ENCODE data around the gene MTMR2. TPM values are rescaled to one million over a fixed set of nuclear protein-coding genes. Genes with fewer than 3 reads are reported as not detected.

Gene MTMR2
- polyA plus RNA-seq, 1 donor from 2014 or later = 30.9 TPM

- H3K4me2 ChIP-seq (ENCODE audit: low read length) = no peak overlapping the region
- H3K27ac ChIP-seq (ENCODE audit: low read length) = no peak overlapping the region
- no peak overlapping the region for H2AFZ ChIP-seq (ENCODE audit: low read depth, low read length)
- H4K20me1 ChIP-seq (ENCODE audit: insufficient read depth) = no peaks in the 10 kb centered on the region
- TF ChIP-seq REST (IDR thresholded peaks at IDR 0.05; ENCODE audit: borderline replicate concordance) (no peak), EP300 (conservative IDR thresholded peaks at IDR 0.05; ENCODE audit: poor library complexity, severe bottlenecking) (no peak), TAF1 (IDR thresholded peaks at IDR 0.05; ENCODE audit: low read depth) (no peak), MXI1 (conservative IDR thresholded peaks at IDR 0.05; ENCODE audit: poor library complexity, severe bottlenecking) (no peak), EZH2 (IDR thresholded peaks at IDR 0.05; ENCODE audit: borderline replicate concordance, insufficient read depth, low read length, poor library complexity, severe bottlenecking) (no peak), CTCF (IDR thresholded peaks at IDR 0.05; ENCODE audit: poor library complexity, severe bottlenecking) (no peak), SMC3 (conservative IDR thresholded peaks at IDR 0.05; ENCODE audit: poor library complexity) (no peak)
- H3K9me3 ChIP-seq (ENCODE audit: low read length) = no peaks in the 10 kb centered on the region
- no peaks in the 10 kb centered on the region for H3K79me2 ChIP-seq (replicated peaks; ENCODE audit: insufficient read depth, low read length)
- no peaks in the 10 kb centered on the region for H3K9me2 ChIP-seq (ENCODE audit: insufficient read depth, low read length)
- H3K4me3 ChIP-seq (ENCODE audit: low read length) = no peak overlapping the region
- H3F3A ChIP-seq (ENCODE audit: insufficient read depth, low read length, poor library complexity, severe bottlenecking) = no peaks in the 10 kb centered on the region
- H3K27me3 ChIP-seq (ENCODE audit: insufficient read depth, low read depth, low read length) = no peaks in the 10 kb centered on the region
- H3K9ac ChIP-seq (ENCODE audit: low read length) = no peak overlapping the region
- H3K36me3 ChIP-seq (ENCODE audit: insufficient read depth, low read length) = peaks cover 5% of the 10 kb centered on the region
Observed at GRCh38 chr11:95831198-95831883, 92.6 kb downstream of the MTMR2 start.

GRCh38 chr11:95829580-95830259, 94.2 kb downstream of the MTMR2 start:
- no peak overlapping the region for H3K4me2 ChIP-seq (ENCODE audit: low read length)
- no peak overlapping the region for H3K9ac ChIP-seq (ENCODE audit: low read length)
- TF ChIP-seq MXI1 (conservative IDR thresholded peaks at IDR 0.05; ENCODE audit: poor library complexity, severe bottlenecking) (no peak), EZH2 (IDR thresholded peaks at IDR 0.05; ENCODE audit: borderline replicate concordance, insufficient read depth, low read length, poor library complexity, severe bottlenecking) (no peak), TAF1 (IDR thresholded peaks at IDR 0.05; ENCODE audit: low read depth) (no peak), POLR2AphosphoS5 (IDR thresholded peaks at IDR 0.05) (no peak), CTCF (IDR thresholded peaks at IDR 0.05; ENCODE audit: poor library complexity, severe bottlenecking) (no peak), SMC3 (conservative IDR thresholded peaks at IDR 0.05; ENCODE audit: poor library complexity) (no peak), EP300 (conservative IDR thresholded peaks at IDR 0.05; ENCODE audit: poor library complexity, severe bottlenecking) (no peak), REST (IDR thresholded peaks at IDR 0.05; ENCODE audit: borderline replicate concordance) (no peak), RAD21 (conservative IDR thresholded peaks at IDR 0.05) (no peak)
- no peak overlapping the region for H3K4me3 ChIP-seq (ENCODE audit: low read length)
- no peaks in the 10 kb centered on the region for H3K9me3 ChIP-seq (ENCODE audit: low read length)
- H3K79me2 ChIP-seq (replicated peaks; ENCODE audit: insufficient read depth, low read length) = no peaks in the 10 kb centered on the region
- H2AFZ ChIP-seq (ENCODE audit: low read depth, low read length) = no peak overlapping the region
- H3F3A ChIP-seq (ENCODE audit: insufficient read depth, low read length, poor library complexity, severe bottlenecking) = no peaks in the 10 kb centered on the region
- H3K27me3 ChIP-seq (ENCODE audit: insufficient read depth, low read depth, low read length) = no peaks in the 10 kb centered on the region
- no peaks in the 10 kb centered on the region for H4K20me1 ChIP-seq (ENCODE audit: insufficient read depth)
- peaks cover 5% of the 10 kb centered on the region for H3K36me3 ChIP-seq (ENCODE audit: insufficient read depth, low read length)
- no peak overlapping the region for H3K27ac ChIP-seq (ENCODE audit: low read length)
- no peaks in the 10 kb centered on the region for H3K9me2 ChIP-seq (ENCODE audit: insufficient read depth, low read length)
